HEK293 (cell line): ENCODE results near the gene BRSK1.
A peak's percentile ranks its signal among the peaks of the same experiment; 100 is the strongest.

ENCODE experiments used
- CTCF ChIA-PET: fragments of 350-600 bp; formaldehyde crosslinking; extraction: SDS; loops from one replicate; lab custom pipeline; 2021; ENCODE audit warnings: antibody characterized with exemption; lab: Yijun Ruan, JAX
- POLR2A ChIA-PET: fragments of 300-600 bp; formaldehyde crosslinking; extraction: SDS; loops from one replicate; lab custom pipeline; 2020; ENCODE audit warnings: antibody characterized with exemption, inconsistent platforms; lab: Yijun Ruan, JAX
- H3K27ac ChIP-seq: fragments of 200-500 bp; sonication (Bioruptor generic); 2 replicates; pipeline ENCODE4 v1.5.1; 2014; ENCODE audit warnings: low read depth, low read length, control low read depth, inconsistent platforms; ENCODE audit errors: extremely low read depth
- H3K36me3 ChIP-seq, 2 experiments: fragments of 200-500 bp in 1 of 2; sonication (Bioruptor generic) in 1 of 2; 1 replicate in 1 of 2; 2 replicates in 1 of 2; pipeline ENCODE4 v1.5.1; 2014 to 2017; ENCODE audit warnings: inconsistent platforms in 2 of 2, low read length in 2 of 2; ENCODE audit not compliant: control insufficient read depth in 2 of 2, insufficient read depth in 1 of 2
- H3K4me1 ChIP-seq: fragments of 200-500 bp; sonication (Bioruptor generic); 2 replicates; pipeline ENCODE4 v1.5.1; 2014; ENCODE audit warnings: mild to moderate bottlenecking, low read length, inconsistent platforms; ENCODE audit not compliant: control insufficient read depth, insufficient read depth
- H3K4me3 ChIP-seq: 2 replicates; pipeline ENCODE4 v1.5.1; 2011; ENCODE audit warnings: low read depth, mild to moderate bottlenecking, control low read depth, low read length, moderate library complexity
- H3K9me3 ChIP-seq: fragments of 200-500 bp; sonication (Bioruptor generic); 2 replicates; pipeline ENCODE4 v1.5.1; 2014; ENCODE audit warnings: low read depth, low read length, inconsistent platforms; ENCODE audit not compliant: control insufficient read depth, insufficient read depth
- GLI4 ChIP-seq: fragments of 450-650 bp; formaldehyde crosslinking; IDR thresholded peaks from 2 replicates; pipeline ENCODE4 v1.5.1; 2016; ENCODE audit warnings: missing biosample characterization, missing genetic modification characterization
- SP3 ChIP-seq: fragments of 450-650 bp; formaldehyde crosslinking; IDR thresholded peaks from 2 replicates; pipeline ENCODE4 v1.5.1; 2016; ENCODE audit warnings: missing biosample characterization, missing genetic modification characterization
- ZFP3 ChIP-seq: fragments of 450-650 bp; formaldehyde crosslinking; IDR thresholded peaks from 2 replicates; pipeline ENCODE4 v1.5.1; 2016; ENCODE audit warnings: low read depth, missing biosample characterization, missing genetic modification characterization
- ZNF140 ChIP-seq: fragments of 450-650 bp; formaldehyde crosslinking; IDR thresholded peaks from 2 replicates; pipeline ENCODE4 v1.5.1; 2016; ENCODE audit warnings: missing biosample characterization, missing genetic modification characterization
- ZNF169 ChIP-seq: fragments of 450-650 bp; formaldehyde crosslinking; IDR thresholded peaks from 2 replicates; pipeline ENCODE4 v1.5.1; 2016; ENCODE audit warnings: missing biosample characterization, missing genetic modification characterization
- ZNF280C ChIP-seq: fragments of 450-650 bp; formaldehyde crosslinking; IDR thresholded peaks from 2 replicates; pipeline ENCODE4 v1.5.1; 2016; ENCODE audit warnings: missing biosample characterization, missing genetic modification characterization
- ZNF335 ChIP-seq: fragments of 450-650 bp; formaldehyde crosslinking; conservative IDR thresholded peaks from 2 replicates; pipeline ENCODE4 v1.5.1; 2016; ENCODE audit warnings: missing biosample characterization, missing genetic modification characterization
- ZNF354C ChIP-seq: fragments of 450-650 bp; formaldehyde crosslinking; IDR thresholded peaks from 2 replicates; pipeline ENCODE4 v1.5.1; 2016; ENCODE audit warnings: missing biosample characterization, missing genetic modification characterization, low read depth, borderline replicate concordance
- ZNF391 ChIP-seq: fragments of 450-650 bp; formaldehyde crosslinking; IDR thresholded peaks from 2 replicates; pipeline ENCODE4 v1.5.1; 2016; ENCODE audit warnings: low read depth, missing biosample characterization, missing genetic modification characterization, borderline replicate concordance
- ZNF394 ChIP-seq: fragments of 450-650 bp; formaldehyde crosslinking; IDR thresholded peaks from 2 replicates; pipeline ENCODE4 v1.5.1; 2016; ENCODE audit warnings: missing biosample characterization, missing genetic modification characterization, mild to moderate bottlenecking, moderate library complexity, borderline replicate concordance
- ZNF433 ChIP-seq: fragments of 450-650 bp; formaldehyde crosslinking; IDR thresholded peaks from 2 replicates; pipeline ENCODE4 v1.5.1; 2016; ENCODE audit warnings: missing biosample characterization, missing genetic modification characterization, low read depth
- ZNF549 ChIP-seq: fragments of 450-650 bp; IDR thresholded peaks from 2 replicates; pipeline ENCODE4 v1.5.1; 2018; ENCODE audit warnings: missing biosample characterization, missing genetic modification characterization, mild to moderate bottlenecking, inconsistent platforms, moderate library complexity
- ZNF561 ChIP-seq: fragments of 450-650 bp; IDR thresholded peaks from 2 replicates; pipeline ENCODE4 v1.5.1; 2018; ENCODE audit warnings: missing biosample characterization, missing genetic modification characterization, borderline replicate concordance
- ZNF600 ChIP-seq: fragments of 450-650 bp; formaldehyde crosslinking; IDR thresholded peaks from 2 replicates; pipeline ENCODE4 v1.5.1; 2016; ENCODE audit warnings: missing biosample characterization, missing genetic modification characterization
- ZNF626 ChIP-seq: fragments of 450-650 bp; sonication (Bioruptor Pico); formaldehyde crosslinking; IDR thresholded peaks from 2 replicates; pipeline ENCODE4 v1.5.1; 2018; ENCODE audit warnings: missing biosample characterization, missing genetic modification characterization, inconsistent platforms
- ZNF76 ChIP-seq: fragments of 450-650 bp; formaldehyde crosslinking; IDR thresholded peaks from 2 replicates; pipeline ENCODE4; 2016; ENCODE audit warnings: low read depth, missing biosample characterization, missing genetic modification characterization, borderline replicate concordance
- ZNF776 ChIP-seq: fragments of 450-650 bp; formaldehyde crosslinking; IDR thresholded peaks from 2 replicates; pipeline ENCODE4 v1.5.0; 2017; ENCODE audit warnings: missing biosample characterization, missing genetic modification characterization, borderline replicate concordance
- ZNF791 ChIP-seq: fragments of 450-650 bp; formaldehyde crosslinking; IDR thresholded peaks from 2 replicates; pipeline ENCODE4 v1.5.1; 2016; ENCODE audit warnings: missing biosample characterization, missing genetic modification characterization
- TF ChIP-seq, protein P1 (sequence below): fragments of 450-650 bp; formaldehyde crosslinking; IDR thresholded peaks from 2 replicates; pipeline ENCODE4 v1.5.1; 2016; ENCODE audit warnings: missing biosample characterization, missing genetic modification characterization
- TF ChIP-seq, protein P2 (sequence below): fragments of 450-650 bp; formaldehyde crosslinking; IDR thresholded peaks from 2 replicates; pipeline ENCODE4 v1.5.1; 2016; ENCODE audit warnings: missing biosample characterization, missing genetic modification characterization
- TF ChIP-seq, protein P3 (sequence below): fragments of 450-650 bp; formaldehyde crosslinking; IDR thresholded peaks from 2 replicates; pipeline ENCODE4 v1.5.1; 2016; ENCODE audit warnings: missing biosample characterization, missing genetic modification characterization
- TF ChIP-seq, protein P4 (sequence below): fragments of 450-650 bp; formaldehyde crosslinking; conservative IDR thresholded peaks from 2 replicates; pipeline ENCODE4 v1.5.1; 2016; ENCODE audit warnings: low read depth, missing biosample characterization, missing genetic modification characterization

BRSK1 gene

DNA sequence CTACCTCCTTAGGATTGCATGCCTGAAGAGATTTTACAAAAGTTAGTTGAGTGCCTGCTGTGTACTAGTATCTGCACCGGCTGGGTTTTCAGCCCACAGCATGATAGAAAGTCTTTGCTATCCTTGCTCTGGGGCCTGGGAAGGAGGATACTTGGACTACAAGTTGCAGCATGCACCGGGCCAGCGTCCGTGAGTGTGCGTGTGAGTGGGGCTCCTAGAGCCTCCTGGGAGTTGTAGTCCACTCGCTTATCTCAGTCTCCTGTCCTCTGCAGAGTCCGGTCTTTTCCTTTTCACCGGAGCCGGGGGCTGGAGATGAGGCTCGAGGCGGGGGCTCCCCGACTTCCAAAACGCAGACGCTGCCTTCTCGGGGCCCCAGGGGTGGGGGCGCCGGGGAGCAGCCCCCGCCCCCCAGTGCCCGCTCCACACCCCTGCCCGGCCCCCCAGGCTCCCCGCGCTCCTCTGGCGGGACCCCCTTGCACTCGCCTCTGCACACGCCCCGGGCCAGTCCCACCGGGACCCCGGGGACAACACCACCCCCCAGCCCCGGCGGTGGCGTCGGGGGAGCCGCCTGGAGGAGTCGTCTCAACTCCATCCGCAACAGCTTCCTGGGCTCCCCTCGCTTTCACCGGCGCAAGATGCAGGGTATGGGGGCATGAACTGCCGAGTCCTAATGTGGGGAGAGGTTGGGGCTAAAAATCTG lies 20.6 kb downstream of the BRSK1 start (continued):
- TF ChIP-seq ZNF391 (tag by site-specific recombination) (no peak), ZNF354C (tag by site-specific recombination) (no peak), ZNF626 (no peak)
- TF ChIP-seq, protein P1, sequence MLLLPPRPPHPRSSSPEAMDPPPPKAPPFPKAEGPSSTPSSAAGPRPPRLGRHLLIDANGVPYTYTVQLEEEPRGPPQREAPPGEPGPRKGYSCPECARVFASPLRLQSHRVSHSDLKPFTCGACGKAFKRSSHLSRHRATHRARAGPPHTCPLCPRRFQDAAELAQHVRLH = no peak

DNA sequence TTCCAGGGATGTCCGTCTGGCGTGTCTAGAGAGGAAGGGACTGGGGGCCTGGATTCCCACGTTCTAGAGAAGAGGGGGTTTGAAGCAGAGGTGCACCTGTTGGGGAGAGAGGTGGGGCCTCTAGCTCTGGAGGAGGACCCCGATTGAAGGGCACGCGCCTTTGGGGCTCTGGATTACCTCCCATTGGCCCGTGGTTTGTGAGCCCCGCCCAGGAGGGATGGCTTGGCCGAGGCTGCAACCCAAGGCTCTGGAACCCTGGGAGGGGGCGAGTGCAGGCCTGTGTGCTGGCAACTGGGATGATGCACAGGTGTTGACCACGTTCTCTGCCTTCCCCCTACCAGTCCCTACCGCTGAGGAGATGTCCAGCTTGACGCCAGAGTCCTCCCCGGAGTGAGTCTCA lies 21.2 kb downstream of the BRSK1 start:
- H3K27ac ChIP-seq = no peak overlapping the region
- H3K4me3 ChIP-seq = no peak overlapping the region
- TF ChIP-seq ZNF140 (tag by site-specific recombination) = no peak
- TF ChIP-seq ZNF169 = no peak
- TF ChIP-seq ZNF394 (tag by site-specific recombination) = no peak
- TF ChIP-seq ZNF791 = no peak
- CTCF ChIA-PET = no interaction called here
- no peaks in the 10 kb centered on the region for H3K9me3 ChIP-seq
- peaks cover 3% of the 10 kb centered on the region; the same call in 1 of the 2 replicates for H3K4me1 ChIP-seq
- POLR2A ChIA-PET = interaction anchor here (0.6 kb wide), 1 partner anchor 268 kb away, joined by 9 read pairs; no protein-coding TSS in a partner anchor
- peaks cover 17 to 66% of the 10 kb centered on the region in 2 experiments for H3K36me3 ChIP-seq

DNA sequence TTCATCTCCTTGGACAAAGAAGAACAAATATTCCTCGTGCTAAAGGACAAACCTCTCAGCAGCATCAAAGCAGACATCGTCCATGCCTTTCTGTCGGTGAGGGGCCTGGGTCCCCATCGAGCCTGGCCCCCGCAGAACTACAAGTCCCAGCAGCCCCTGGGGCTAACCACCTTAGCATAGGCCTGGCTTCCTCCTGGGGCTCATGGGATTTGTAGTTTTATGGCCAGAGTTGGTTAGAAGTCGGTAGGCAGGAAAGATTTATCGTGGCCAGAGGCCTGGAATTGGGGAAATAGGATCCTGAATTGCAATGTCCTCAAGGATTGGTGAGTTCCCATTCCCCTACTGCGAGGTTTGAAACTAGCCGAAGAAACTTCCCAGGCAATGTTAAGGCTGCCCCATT lies 21.7 kb downstream of the BRSK1 start:
- H3K4me1 ChIP-seq = peaks cover 3% of the 10 kb centered on the region; the same call in 1 of the 2 replicates
- no peaks in the 10 kb centered on the region for H3K9me3 ChIP-seq
- H3K4me3 ChIP-seq = no peak overlapping the region
- H3K27ac ChIP-seq = no peak overlapping the region
- ChIA-PET CTCF (interaction anchor here (0.6 kb wide), 1 partner anchor 79 kb away, joined by 3 read pairs; no protein-coding TSS in a partner anchor), POLR2A (interaction anchor here (1.0 kb wide), 1 partner anchor 34 kb away, joined by 3 read pairs; the partner anchor contains the start of gene KMT5C)
- TF ChIP-seq SP3 (tag by site-specific recombination) = peak; percentile 14; the same call in 1 of the 2 replicates
- TF ChIP-seq ZNF776 (tag by site-specific recombination) = no peak
- TF ChIP-seq ZNF280C = no peak
- no peak for TF ChIP-seq ZNF433 (tag by site-specific recombination)
- TF ChIP-seq ZNF549 (tag by site-specific recombination) = no peak
- no peak for TF ChIP-seq ZNF140 (tag by site-specific recombination)
- TF ChIP-seq, protein P2, sequence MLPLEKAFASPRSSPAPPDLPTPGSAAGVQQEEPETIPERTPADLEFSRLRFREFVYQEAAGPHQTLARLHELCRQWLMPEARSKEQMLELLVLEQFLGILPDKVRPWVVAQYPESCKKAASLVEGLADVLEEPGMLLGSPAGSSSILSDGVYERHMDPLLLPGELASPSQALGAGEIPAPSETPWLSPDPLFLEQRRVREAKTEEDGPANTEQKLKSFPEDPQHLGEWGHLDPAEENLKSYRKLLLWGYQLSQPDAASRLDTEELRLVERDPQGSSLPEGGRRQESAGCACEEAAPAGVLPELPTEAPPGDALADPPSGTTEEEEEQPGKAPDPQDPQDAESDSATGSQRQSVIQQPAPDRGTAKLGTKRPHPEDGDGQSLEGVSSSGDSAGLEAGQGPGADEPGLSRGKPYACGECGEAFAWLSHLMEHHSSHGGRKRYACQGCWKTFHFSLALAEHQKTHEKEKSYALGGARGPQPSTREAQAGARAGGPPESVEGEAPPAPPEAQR (tag by site-specific recombination) = no peak
- TF ChIP-seq, protein P3, sequence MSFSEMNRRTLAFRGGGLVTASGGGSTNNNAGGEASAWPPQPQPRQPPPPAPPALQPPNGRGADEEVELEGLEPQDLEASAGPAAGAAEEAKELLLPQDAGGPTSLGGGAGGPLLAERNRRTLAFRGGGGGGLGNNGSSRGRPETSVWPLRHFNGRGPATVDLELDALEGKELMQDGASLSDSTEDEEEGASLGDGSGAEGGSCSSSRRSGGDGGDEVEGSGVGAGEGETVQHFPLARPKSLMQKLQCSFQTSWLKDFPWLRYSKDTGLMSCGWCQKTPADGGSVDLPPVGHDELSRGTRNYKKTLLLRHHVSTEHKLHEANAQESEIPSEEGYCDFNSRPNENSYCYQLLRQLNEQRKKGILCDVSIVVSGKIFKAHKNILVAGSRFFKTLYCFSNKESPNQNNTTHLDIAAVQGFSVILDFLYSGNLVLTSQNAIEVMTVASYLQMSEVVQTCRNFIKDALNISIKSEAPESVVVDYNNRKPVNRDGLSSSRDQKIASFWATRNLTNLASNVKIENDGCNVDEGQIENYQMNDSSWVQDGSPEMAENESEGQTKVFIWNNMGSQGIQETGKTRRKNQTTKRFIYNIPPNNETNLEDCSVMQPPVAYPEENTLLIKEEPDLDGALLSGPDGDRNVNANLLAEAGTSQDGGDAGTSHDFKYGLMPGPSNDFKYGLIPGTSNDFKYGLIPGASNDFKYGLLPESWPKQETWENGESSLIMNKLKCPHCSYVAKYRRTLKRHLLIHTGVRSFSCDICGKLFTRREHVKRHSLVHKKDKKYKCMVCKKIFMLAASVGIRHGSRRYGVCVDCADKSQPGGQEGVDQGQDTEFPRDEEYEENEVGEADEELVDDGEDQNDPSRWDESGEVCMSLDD (tag by site-specific recombination) = no peak
- TF ChIP-seq ZNF600 = no peak
- TF ChIP-seq ZFP3 (tag by site-specific recombination) = no peak
- TF ChIP-seq ZNF335 (tag by site-specific recombination) = peak; percentile 39
- no peak for TF ChIP-seq ZNF561 (tag by site-specific recombination)
- no peak for TF ChIP-seq GLI4
- TF ChIP-seq ZNF76 (tag by site-specific recombination) = peak; percentile 96
- TF ChIP-seq, protein P4, sequence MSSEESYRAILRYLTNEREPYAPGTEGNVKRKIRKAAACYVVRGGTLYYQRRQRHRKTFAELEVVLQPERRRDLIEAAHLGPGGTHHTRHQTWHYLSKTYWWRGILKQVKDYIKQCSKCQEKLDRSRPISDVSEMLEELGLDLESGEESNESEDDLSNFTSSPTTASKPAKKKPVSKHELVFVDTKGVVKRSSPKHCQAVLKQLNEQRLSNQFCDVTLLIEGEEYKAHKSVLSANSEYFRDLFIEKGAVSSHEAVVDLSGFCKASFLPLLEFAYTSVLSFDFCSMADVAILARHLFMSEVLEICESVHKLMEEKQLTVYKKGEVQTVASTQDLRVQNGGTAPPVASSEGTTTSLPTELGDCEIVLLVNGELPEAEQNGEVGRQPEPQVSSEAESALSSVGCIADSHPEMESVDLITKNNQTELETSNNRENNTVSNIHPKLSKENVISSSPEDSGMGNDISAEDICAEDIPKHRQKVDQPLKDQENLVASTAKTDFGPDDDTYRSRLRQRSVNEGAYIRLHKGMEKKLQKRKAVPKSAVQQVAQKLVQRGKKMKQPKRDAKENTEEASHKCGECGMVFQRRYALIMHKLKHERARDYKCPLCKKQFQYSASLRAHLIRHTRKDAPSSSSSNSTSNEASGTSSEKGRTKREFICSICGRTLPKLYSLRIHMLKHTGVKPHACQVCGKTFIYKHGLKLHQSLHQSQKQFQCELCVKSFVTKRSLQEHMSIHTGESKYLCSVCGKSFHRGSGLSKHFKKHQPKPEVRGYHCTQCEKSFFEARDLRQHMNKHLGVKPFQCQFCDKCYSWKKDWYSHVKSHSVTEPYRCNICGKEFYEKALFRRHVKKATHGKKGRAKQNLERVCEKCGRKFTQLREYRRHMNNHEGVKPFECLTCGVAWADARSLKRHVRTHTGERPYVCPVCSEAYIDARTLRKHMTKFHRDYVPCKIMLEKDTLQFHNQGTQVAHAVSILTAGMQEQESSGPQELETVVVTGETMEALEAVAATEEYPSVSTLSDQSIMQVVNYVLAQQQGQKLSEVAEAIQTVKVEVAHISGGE (tag by site-specific recombination) = no peak
- peaks cover 17 to 69% of the 10 kb centered on the region in 2 experiments for H3K36me3 ChIP-seq
